Fibroblast of pulmonary artery (primary cell): ENCODE data around the gene NDUFS7.
A peak's percentile ranks its signal among the peaks of the same experiment; 100 is the strongest.

Source experiments
- DNase-seq: peaks from one replicate; pipeline ENCODE4 v3.0.0-alpha.2; 2010; ENCODE audit warnings: low read depth
- H3K4me3 ChIP-seq: replicated peaks from 2 replicates; pipeline ENCODE4 v1.5.1; 2011; ENCODE audit warnings: low read depth, mild to moderate bottlenecking, control low read depth, low read length, moderate library complexity
- TF ChIP-seq, protein P1 (sequence below): IDR thresholded peaks from 2 replicates; pipeline ENCODE4 v1.5.1; 2011; ENCODE audit warnings: mild to moderate bottlenecking, control low read depth, low read length, inconsistent platforms; ENCODE audit errors: missing control alignments

The NDUFS7 gene

DNA sequence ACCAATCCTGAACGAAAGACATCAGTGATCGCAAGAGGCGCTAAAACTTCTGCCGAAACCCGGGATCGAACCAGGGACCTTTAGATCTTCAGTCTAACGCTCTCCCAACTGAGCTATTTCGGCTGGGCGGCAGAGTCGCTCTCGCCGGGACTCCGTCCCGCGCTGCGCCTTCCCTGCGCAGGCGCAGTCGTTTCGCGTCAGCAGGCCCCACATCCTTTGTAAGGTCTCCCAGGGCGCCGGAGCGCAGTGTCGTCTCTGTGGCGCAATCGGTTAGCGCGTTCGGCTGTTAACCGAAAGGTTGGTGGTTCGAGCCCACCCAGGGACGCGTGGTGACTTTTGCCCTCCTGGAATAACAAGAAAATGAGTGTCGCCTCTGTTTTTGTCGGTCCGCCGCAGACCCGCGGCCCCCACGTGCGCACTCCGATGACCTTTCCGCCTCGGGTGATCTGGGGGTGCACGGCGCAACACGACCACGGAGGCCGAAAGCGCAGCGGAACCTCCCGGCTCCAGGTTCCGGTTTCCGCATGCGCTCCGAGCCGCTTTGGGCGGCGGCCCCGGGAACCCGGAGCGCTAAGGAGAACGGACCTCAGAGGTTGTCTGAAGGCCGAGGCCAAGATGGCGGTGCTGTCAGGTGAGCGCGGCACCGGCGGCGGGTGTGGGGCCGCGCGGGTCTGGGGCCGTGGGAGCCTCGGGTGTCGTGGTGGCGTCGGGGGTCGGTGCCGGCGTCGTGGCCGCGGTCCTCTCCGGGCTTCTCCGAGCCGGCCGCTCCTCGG, at the start of gene NDUFS7:
Gene NDUFS7 (plus strand): TSS at position 596 of the 773 bp plus-strand sequence. CDS start 20 bp downstream, at position 616.
- DNase-seq = peak; percentile 95
- peak within 1 kb of the TSS; percentile 89 for H3K4me3 ChIP-seq
- TF ChIP-seq, protein P1, sequence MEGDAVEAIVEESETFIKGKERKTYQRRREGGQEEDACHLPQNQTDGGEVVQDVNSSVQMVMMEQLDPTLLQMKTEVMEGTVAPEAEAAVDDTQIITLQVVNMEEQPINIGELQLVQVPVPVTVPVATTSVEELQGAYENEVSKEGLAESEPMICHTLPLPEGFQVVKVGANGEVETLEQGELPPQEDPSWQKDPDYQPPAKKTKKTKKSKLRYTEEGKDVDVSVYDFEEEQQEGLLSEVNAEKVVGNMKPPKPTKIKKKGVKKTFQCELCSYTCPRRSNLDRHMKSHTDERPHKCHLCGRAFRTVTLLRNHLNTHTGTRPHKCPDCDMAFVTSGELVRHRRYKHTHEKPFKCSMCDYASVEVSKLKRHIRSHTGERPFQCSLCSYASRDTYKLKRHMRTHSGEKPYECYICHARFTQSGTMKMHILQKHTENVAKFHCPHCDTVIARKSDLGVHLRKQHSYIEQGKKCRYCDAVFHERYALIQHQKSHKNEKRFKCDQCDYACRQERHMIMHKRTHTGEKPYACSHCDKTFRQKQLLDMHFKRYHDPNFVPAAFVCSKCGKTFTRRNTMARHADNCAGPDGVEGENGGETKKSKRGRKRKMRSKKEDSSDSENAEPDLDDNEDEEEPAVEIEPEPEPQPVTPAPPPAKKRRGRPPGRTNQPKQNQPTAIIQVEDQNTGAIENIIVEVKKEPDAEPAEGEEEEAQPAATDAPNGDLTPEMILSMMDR = peak; percentile 7

DNA sequence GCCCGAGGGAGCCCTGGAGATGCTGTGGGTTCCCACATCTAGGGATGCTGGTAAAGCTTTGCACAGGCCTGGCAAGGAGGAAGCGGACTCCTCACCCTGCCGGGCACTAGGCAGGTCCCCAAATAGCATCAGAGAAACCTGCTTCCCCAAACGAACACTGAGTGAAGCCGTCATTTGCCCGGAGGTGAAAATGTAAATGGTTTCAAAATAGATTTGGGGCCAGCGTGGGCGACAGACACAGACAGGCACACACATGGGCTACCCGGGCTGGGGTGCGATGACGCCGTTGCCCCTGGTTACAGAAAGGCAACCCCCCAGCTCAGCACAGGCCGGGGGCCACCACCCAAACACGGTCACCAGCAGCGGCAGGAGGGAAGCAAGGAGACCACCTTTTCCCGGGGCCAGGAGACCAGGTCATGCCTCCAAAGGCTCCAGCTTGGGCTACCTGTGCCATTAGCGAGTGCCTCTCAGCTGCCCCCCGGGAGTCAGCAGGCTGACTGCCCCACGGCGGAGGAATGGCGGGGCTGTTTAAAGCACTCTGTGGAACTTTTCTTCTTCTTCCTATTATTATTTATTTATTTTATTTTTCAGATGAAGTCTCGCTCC, 47.5 kb upstream of the NDUFS7 start:
- no peak overlapping the region for H3K4me3 ChIP-seq
- no peak for DNase-seq
- TF ChIP-seq, protein P1 = no peak

DNA sequence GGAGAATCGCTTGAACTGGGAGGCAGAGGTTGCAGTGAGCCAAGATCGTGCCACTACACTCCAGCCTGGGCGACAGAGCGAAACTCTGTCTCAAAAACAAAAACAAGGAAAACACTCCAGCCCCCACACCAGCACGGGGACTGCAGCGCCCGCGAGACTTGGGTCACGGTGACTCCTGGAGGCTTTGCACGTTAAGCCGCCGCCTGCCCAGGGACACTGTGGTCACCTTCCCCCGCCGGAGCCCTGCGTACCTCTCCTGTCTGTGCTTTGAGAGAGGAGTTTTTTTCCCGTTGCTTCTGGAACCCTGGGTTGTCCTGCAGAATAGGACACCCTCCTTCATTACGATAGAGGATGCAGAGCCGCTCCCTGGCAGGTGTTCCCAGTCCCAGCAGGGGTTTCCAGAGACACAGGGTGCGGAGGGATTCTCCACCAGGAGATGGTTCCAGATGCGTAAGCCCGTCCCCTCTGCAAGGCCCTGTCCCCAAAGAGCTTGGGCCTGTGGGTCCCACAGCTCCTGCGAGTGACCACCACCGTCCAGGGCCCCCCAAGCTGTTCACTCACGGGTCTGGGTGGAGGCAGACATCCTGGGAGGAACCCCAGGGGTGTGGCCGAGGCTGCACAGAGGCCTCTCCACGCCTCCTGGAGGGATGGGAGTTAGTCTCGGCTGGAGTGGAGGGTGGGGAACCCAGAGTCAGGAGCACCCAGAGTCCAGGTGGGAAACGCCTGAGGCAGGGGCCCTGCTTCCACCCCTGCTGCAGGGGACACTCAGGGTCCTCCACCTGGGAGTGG, 42.8 kb upstream of the NDUFS7 start:
- TF ChIP-seq, protein P1 = no peak
- DNase-seq = no peak

DNA sequence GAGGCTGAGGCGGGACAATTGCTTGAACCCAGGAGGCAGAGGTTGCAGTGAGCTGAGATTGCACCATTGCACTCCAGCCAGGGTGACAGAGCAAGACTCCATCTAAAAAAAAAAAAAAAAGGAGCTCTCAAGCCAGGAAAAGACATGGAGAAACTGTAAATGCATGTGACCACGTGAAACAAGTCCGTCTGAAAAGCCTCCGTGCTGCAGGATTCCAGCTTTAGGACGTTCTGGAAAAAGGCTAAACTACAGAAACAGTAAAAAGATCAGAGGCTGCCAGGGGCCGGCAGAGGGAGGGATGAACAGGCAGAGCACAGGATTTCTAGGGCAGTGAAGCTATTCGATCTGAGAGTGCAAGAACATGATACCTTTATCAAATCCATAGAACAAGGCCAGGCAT, 40.7 kb upstream of the NDUFS7 start:
- TF ChIP-seq, protein P1 = no peak
- H3K4me3 ChIP-seq = no peak overlapping the region
- peak; percentile 44 for DNase-seq

More for the DNA sequence above, 42.8 kb upstream of the NDUFS7 start:
- no peak overlapping the region for H3K4me3 ChIP-seq

DNA sequence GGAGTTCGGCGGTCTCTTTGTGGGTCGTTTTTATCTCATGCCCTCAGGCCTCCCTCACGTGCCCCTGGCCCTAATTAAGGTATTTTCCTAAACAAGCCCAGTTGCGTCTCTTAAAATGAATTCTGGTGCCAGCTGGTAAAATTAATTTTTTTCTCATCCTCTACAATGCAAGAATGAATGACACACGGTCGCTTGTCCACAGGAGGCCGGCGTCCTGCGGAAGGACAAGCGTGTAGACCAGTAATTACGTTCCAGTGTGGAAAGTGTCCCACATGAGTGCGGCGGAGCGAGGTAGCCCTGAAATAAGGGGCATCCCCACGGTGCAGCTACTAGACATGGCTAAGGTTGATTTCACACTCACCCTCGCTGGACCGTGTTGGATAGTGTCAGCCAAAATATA, 34.5 kb upstream of the NDUFS7 start:
- TF ChIP-seq, protein P1 = no peak
- H3K4me3 ChIP-seq = no peak overlapping the region

DNA sequence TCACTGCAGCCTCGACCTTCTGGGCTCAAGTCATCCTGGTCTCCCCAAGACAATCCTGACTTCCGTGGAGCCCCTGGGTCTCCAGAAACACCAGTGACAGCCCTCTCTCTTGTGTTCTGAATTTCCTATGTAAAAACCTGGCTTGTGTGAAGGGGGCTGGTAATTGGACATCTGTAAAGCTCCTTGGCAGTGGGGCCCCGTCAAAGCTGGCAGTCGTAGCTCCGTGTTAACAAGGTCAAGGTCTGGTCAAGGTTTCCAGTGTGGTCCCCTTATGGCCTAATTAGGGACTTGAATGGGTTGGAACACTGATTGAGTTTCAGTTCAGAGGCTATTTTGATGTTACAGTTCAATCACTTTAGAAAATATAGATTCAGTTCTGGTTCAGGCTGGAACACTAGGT, 32.8 kb upstream of the NDUFS7 start:
- DNase-seq = no peak
- TF ChIP-seq, protein P1 = no peak
- H3K4me3 ChIP-seq = no peak overlapping the region

More for the DNA sequence above, 34.5 kb upstream of the NDUFS7 start:
- no peak for DNase-seq
